Measurements from ENCODE around the gene MSH2. TPM values are rescaled to one million over a fixed set of nuclear protein-coding genes. Genes with fewer than 3 reads are reported as not detected.

The MSH2 gene
- total and polyA plus RNA-seq, 2 of the 13 experiments (the other 11 are each of a cell fraction or from before 2014, with no cell fraction given) = 19.9 to 76.3 TPM

GRCh38 chr2:47373747-47374146 lies 29.2 kb upstream of the MSH2 start (continued):
- TF ChIP-seq, protein P1, sequence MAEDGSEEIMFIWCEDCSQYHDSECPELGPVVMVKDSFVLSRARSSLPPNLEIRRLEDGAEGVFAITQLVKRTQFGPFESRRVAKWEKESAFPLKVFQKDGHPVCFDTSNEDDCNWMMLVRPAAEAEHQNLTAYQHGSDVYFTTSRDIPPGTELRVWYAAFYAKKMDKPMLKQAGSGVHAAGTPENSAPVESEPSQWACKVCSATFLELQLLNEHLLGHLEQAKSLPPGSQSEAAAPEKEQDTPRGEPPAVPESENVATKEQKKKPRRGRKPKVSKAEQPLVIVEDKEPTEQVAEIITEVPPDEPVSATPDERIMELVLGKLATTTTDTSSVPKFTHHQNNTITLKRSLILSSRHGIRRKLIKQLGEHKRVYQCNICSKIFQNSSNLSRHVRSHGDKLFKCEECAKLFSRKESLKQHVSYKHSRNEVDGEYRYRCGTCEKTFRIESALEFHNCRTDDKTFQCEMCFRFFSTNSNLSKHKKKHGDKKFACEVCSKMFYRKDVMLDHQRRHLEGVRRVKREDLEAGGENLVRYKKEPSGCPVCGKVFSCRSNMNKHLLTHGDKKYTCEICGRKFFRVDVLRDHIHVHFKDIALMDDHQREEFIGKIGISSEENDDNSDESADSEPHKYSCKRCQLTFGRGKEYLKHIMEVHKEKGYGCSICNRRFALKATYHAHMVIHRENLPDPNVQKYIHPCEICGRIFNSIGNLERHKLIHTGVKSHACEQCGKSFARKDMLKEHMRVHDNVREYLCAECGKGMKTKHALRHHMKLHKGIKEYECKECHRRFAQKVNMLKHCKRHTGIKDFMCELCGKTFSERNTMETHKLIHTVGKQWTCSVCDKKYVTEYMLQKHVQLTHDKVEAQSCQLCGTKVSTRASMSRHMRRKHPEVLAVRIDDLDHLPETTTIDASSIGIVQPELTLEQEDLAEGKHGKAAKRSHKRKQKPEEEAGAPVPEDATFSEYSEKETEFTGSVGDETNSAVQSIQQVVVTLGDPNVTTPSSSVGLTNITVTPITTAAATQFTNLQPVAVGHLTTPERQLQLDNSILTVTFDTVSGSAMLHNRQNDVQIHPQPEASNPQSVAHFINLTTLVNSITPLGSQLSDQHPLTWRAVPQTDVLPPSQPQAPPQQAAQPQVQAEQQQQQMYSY (CRISPR knock-in tag; IDR thresholded peaks at IDR 0.05) = no peak
- peak; percentile 24; the same call in 1 of the 2 replicates for TF ChIP-seq TFDP1 (CRISPR knock-in tag; IDR thresholded peaks at IDR 0.05; ENCODE audit: borderline replicate concordance)
- TF ChIP-seq RXRB (CRISPR knock-in tag; IDR thresholded peaks at IDR 0.05; ENCODE audit: borderline replicate concordance) = peak; percentile 72; the same call in 1 of the 2 replicates
- no peak for TF ChIP-seq NKX3-1 (CRISPR knock-in tag; IDR thresholded peaks at IDR 0.05)
- no peak for TF ChIP-seq ZNF235 (CRISPR knock-in tag; IDR thresholded peaks at IDR 0.05; ENCODE audit: borderline replicate concordance)
- peak; percentile 65; the same call in 1 of the 2 replicates for TF ChIP-seq KDM2A (CRISPR knock-in tag; IDR thresholded peaks at IDR 0.05; ENCODE audit: borderline replicate concordance, low read depth)
- TF ChIP-seq ZNF484 (CRISPR knock-in tag; IDR thresholded peaks at IDR 0.05; ENCODE audit: borderline replicate concordance, low read depth) = no peak
- no peak for TF ChIP-seq DR1 (CRISPR knock-in tag; IDR thresholded peaks at IDR 0.05)
- TF ChIP-seq ZBTB7A (CRISPR knock-in tag; IDR thresholded peaks at IDR 0.05) = no peak
- no peak for TF ChIP-seq SETDB1 (CRISPR knock-in tag; IDR thresholded peaks at IDR 0.05; ENCODE audit: borderline replicate concordance)
- TF ChIP-seq ZBTB44 (CRISPR knock-in tag; IDR thresholded peaks at IDR 0.05) = no peak
- 0 out of 4 replicates have a peak, but pooled peaks of 1 of the 2 experiments have one; percentile 20 for TF ChIP-seq NR2F1 (CRISPR knock-in tag; IDR thresholded peaks at IDR 0.05)
- peak; percentile 29; the same call in 1 of the 2 replicates for TF ChIP-seq MIER3 (CRISPR knock-in tag; IDR thresholded peaks at IDR 0.05; ENCODE audit: borderline replicate concordance)
- TF ChIP-seq ESRRA (CRISPR knock-in tag; IDR thresholded peaks at IDR 0.05; ENCODE audit: low read depth) = no peak
- 0 out of 2 replicates have a peak, but pooled peaks have one; percentile 32 for TF ChIP-seq ZBTB7B (CRISPR knock-in tag; IDR thresholded peaks at IDR 0.05)
- no peak for TF ChIP-seq ZNF782 (CRISPR knock-in tag; IDR thresholded peaks at IDR 0.05; ENCODE audit: borderline replicate concordance)
- TF ChIP-seq SALL1 (CRISPR knock-in tag; IDR thresholded peaks at IDR 0.05) = peak; percentile 58
- TF ChIP-seq, protein P2, sequence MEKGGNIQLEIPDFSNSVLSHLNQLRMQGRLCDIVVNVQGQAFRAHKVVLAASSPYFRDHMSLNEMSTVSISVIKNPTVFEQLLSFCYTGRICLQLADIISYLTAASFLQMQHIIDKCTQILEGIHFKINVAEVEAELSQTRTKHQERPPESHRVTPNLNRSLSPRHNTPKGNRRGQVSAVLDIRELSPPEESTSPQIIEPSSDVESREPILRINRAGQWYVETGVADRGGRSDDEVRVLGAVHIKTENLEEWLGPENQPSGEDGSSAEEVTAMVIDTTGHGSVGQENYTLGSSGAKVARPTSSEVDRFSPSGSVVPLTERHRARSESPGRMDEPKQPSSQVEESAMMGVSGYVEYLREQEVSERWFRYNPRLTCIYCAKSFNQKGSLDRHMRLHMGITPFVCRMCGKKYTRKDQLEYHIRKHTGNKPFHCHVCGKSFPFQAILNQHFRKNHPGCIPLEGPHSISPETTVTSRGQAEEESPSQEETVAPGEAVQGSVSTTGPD (CRISPR knock-in tag; IDR thresholded peaks at IDR 0.05) = no peak
- TF ChIP-seq POLR2G (IDR thresholded peaks at IDR 0.05; ENCODE audit: low read depth, low read length) = no peak
- TF ChIP-seq ZNF580 (CRISPR knock-in tag; IDR thresholded peaks at IDR 0.05; ENCODE audit: borderline replicate concordance, low read depth) = peak; percentile 35; the same call in 1 of the 2 replicates
- TF ChIP-seq ZNF20 (CRISPR knock-in tag; IDR thresholded peaks at IDR 0.05) = no peak
- peak; percentile 77; the same call in 1 of the 2 replicates for TF ChIP-seq ERF (CRISPR knock-in tag; IDR thresholded peaks at IDR 0.05)
- no peak for TF ChIP-seq ZNF776 (CRISPR knock-in tag; IDR thresholded peaks at IDR 0.05)
